Activated CD4-positive, alpha-beta memory T cell treated with anti-CD3 and anti-CD28 coated beads, Interleukin-2, amount 10 ng/mL, durations not matched to agents 7 days and 5 days (primary cell): ENCODE data around the gene TF. TPM values are rescaled to one million over a fixed set of nuclear protein-coding genes. Genes with fewer than 3 reads are reported as not detected.
"Not testable (repeated sequence)": the region's sequence is repeated elsewhere in the genome, so short reads cannot be mapped to it uniquely, and the experiment has no call there.

Experiments
- CTCF ChIA-PET: fragments of 350-600 bp; sonication (Branson Sonifier 250); formaldehyde crosslinking; loops from one replicate; lab custom pipeline; 2021; ENCODE audit warnings: antibody characterized with exemption, inconsistent platforms; lab: Charles Lee
- POLR2A ChIA-PET: fragments of 350-600 bp; sonication (Branson Sonifier 250); formaldehyde crosslinking; loops from one replicate; lab custom pipeline; 2021; ENCODE audit warnings: antibody characterized with exemption; lab: Charles Lee
- DNase-seq: peaks from one replicate; pipeline ENCODE4 v3.0.0-alpha.2; 2020
- H3K27ac Mint-ChIP-seq: one replicate; pipeline ENCODE4 v1.8.0; 2021; ENCODE audit warnings: mild to moderate bottlenecking, mixed read lengths
- H3K27me3 Mint-ChIP-seq: one replicate; pipeline ENCODE4 v1.8.0; 2021; ENCODE audit warnings: mixed read lengths
- H3K36me3 Mint-ChIP-seq: one replicate; pipeline ENCODE4 v1.8.0; 2021; ENCODE audit warnings: low read depth, mixed read lengths
- H3K4me1 Mint-ChIP-seq: one replicate; pipeline ENCODE4 v1.8.0; 2021; ENCODE audit warnings: mixed read lengths
- H3K4me3 Mint-ChIP-seq: one replicate; pipeline ENCODE4 v1.8.0; 2021; ENCODE audit warnings: mild to moderate bottlenecking, mixed read lengths
- H3K9me3 Mint-ChIP-seq: one replicate; pipeline ENCODE4 v1.8.0; 2021; ENCODE audit warnings: mixed read lengths
- total RNA-seq, 2 experiments: library from RNA; stranded (reverse); gene quantifications; one replicate each; pipeline ENCODE4 v1.2.3, GENCODE V29; 2021

Gene TF
- total RNA-seq, 2 experiments from 2014 or later, result 0.15 to 1.2 TPM

GRCh38 chr3:133762539-133762938 is 16.3 kb downstream of the TF start:
- Mint-ChIP-seq H3K36me3 (no peaks in the 10 kb centered on the region), H3K27ac (no peak overlapping the region), H3K4me3 (no peak overlapping the region), H3K9me3 (no peaks in the 10 kb centered on the region), H3K27me3 (peaks cover 23% of the 10 kb centered on the region), H3K4me1 (peaks cover 2% of the 10 kb centered on the region)
- POLR2A ChIA-PET, result no interaction called here
- no peak for DNase-seq
- CTCF ChIA-PET, result no interaction called here

GRCh38 chr3:133763797-133764683 is 17.8 kb downstream of the TF start:
- no peak overlapping the region for H3K27ac Mint-ChIP-seq
- H3K27me3 Mint-ChIP-seq, result peaks cover 27% of the 10 kb centered on the region
- H3K36me3 Mint-ChIP-seq, result no peaks in the 10 kb centered on the region
- DNase-seq, result no peak
- H3K4me1 Mint-ChIP-seq, result no peaks in the 10 kb centered on the region
- ChIA-PET CTCF (no interaction called here), POLR2A (no interaction called here)
- no peak overlapping the region for H3K4me3 Mint-ChIP-seq
- H3K9me3 Mint-ChIP-seq, result no peaks in the 10 kb centered on the region

- no peak for DNase-seq
- H3K4me1 Mint-ChIP-seq, result no peaks in the 10 kb centered on the region
- no peak overlapping the region for H3K4me3 Mint-ChIP-seq
- H3K36me3 Mint-ChIP-seq, result no peaks in the 10 kb centered on the region
- ChIA-PET POLR2A (no interaction called here), CTCF (no interaction called here)
- no peak overlapping the region for H3K27ac Mint-ChIP-seq
- peaks cover 27% of the 10 kb centered on the region for H3K27me3 Mint-ChIP-seq
- H3K9me3 Mint-ChIP-seq, result no peaks in the 10 kb centered on the region
Measured at GRCh38 chr3:133765256-133765655, 19.1 kb downstream of the TF start.

- Mint-ChIP-seq H3K36me3 (no peaks in the 10 kb centered on the region), H3K4me1 (no peaks in the 10 kb centered on the region), H3K4me3 (no peak overlapping the region), H3K27ac (no peak overlapping the region), H3K9me3 (no peaks in the 10 kb centered on the region), H3K27me3 (peaks cover 16% of the 10 kb centered on the region)
- DNase-seq, result no peak
- CTCF ChIA-PET, result interaction anchor here (1.6 kb wide), 1 partner anchor 51 kb away, joined by 8 read pairs; no protein-coding TSS in a partner anchor
- POLR2A ChIA-PET, result no interaction called here
Measured at GRCh38 chr3:133767607-133768006, 21.4 kb downstream of the TF start.

GRCh38 chr3:133769536-133769935 is 23.3 kb downstream of the TF start:
- no peak for DNase-seq
- no peaks in the 10 kb centered on the region for H3K9me3 Mint-ChIP-seq
- peaks cover 14% of the 10 kb centered on the region for H3K27me3 Mint-ChIP-seq
- ChIA-PET CTCF (no interaction called here), POLR2A (no interaction called here)
- no peak overlapping the region for H3K27ac Mint-ChIP-seq
- no peaks in the 10 kb centered on the region for H3K4me1 Mint-ChIP-seq
- H3K36me3 Mint-ChIP-seq, result no peaks in the 10 kb centered on the region
- no peak overlapping the region for H3K4me3 Mint-ChIP-seq

- no peak for DNase-seq
- H3K36me3 Mint-ChIP-seq, result no peaks in the 10 kb centered on the region
- H3K27me3 Mint-ChIP-seq, result no peaks in the 10 kb centered on the region
- no peaks in the 10 kb centered on the region for H3K4me1 Mint-ChIP-seq
- H3K9me3 Mint-ChIP-seq, result no peaks in the 10 kb centered on the region
- H3K27ac Mint-ChIP-seq, result no peak overlapping the region
- ChIA-PET CTCF (no interaction called here), POLR2A (no interaction called here)
- no peak overlapping the region for H3K4me3 Mint-ChIP-seq
Measured at GRCh38 chr3:133773732-133774131, 27.5 kb downstream of the TF start.

- Mint-ChIP-seq H3K27ac (no peak overlapping the region), H3K4me3 (no peak overlapping the region), H3K9me3 (no peaks in the 10 kb centered on the region), H3K4me1 (no peaks in the 10 kb centered on the region), H3K27me3 (peaks cover 7% of the 10 kb centered on the region), H3K36me3 (no peaks in the 10 kb centered on the region)
- POLR2A ChIA-PET, result no interaction called here
- CTCF ChIA-PET, result no interaction called here
- DNase-seq, result no peak
Measured at GRCh38 chr3:133775309-133775708, 29.1 kb downstream of the TF start.

- H3K27me3 Mint-ChIP-seq, result peaks cover 7% of the 10 kb centered on the region
- no peaks in the 10 kb centered on the region for H3K4me1 Mint-ChIP-seq
- H3K4me3 Mint-ChIP-seq, result no peak overlapping the region
- ChIA-PET CTCF (no interaction called here), POLR2A (no interaction called here)
- no peaks in the 10 kb centered on the region for H3K36me3 Mint-ChIP-seq
- no peak for DNase-seq
- H3K27ac Mint-ChIP-seq, result no peak overlapping the region
- no peaks in the 10 kb centered on the region for H3K9me3 Mint-ChIP-seq
Measured at GRCh38 chr3:133775835-133776234, 29.6 kb downstream of the TF start.

GRCh38 chr3:133776794-133777438 is 30.7 kb downstream of the TF start:
- H3K36me3 Mint-ChIP-seq, result no peaks in the 10 kb centered on the region
- POLR2A ChIA-PET, result no interaction called here

GRCh38 chr3:133777807-133778568 is 31.8 kb downstream of the TF start:
- peaks cover 10% of the 10 kb centered on the region for H3K27me3 Mint-ChIP-seq
- no peaks in the 10 kb centered on the region for H3K9me3 Mint-ChIP-seq
- H3K4me1 Mint-ChIP-seq, result no peaks in the 10 kb centered on the region
- no peak overlapping the region for H3K27ac Mint-ChIP-seq
- POLR2A ChIA-PET, result no interaction called here
- no peak overlapping the region for H3K4me3 Mint-ChIP-seq
- H3K36me3 Mint-ChIP-seq, result no peaks in the 10 kb centered on the region
- DNase-seq, result no peak
- CTCF ChIA-PET, result no interaction called here

More at GRCh38 chr3:133776794-133777438, 30.7 kb downstream of the TF start:
- Mint-ChIP-seq H3K27ac (no peak overlapping the region), H3K27me3 (peaks cover 7% of the 10 kb centered on the region), H3K4me3 (no peak overlapping the region), H3K9me3 (no peaks in the 10 kb centered on the region), H3K4me1 (no peaks in the 10 kb centered on the region)
- CTCF ChIA-PET, result no interaction called here
- DNase-seq, result no peak

GRCh38 chr3:133779626-133780203 is 33.5 kb downstream of the TF start:
- POLR2A ChIA-PET, result no interaction called here
- H3K27ac Mint-ChIP-seq, result no peak overlapping the region
- DNase-seq, result no peak
- CTCF ChIA-PET, result no interaction called here
- H3K27me3 Mint-ChIP-seq, result peaks cover 10% of the 10 kb centered on the region
- H3K4me3 Mint-ChIP-seq, result no peak overlapping the region
- H3K4me1 Mint-ChIP-seq, result no peaks in the 10 kb centered on the region
- no peaks in the 10 kb centered on the region for H3K36me3 Mint-ChIP-seq
- no peaks in the 10 kb centered on the region for H3K9me3 Mint-ChIP-seq

GRCh38 chr3:133780756-133781155 is 34.6 kb downstream of the TF start:
- H3K36me3 Mint-ChIP-seq, H3K9me3 Mint-ChIP-seq, H3K27me3 Mint-ChIP-seq, POLR2A ChIA-PET, H3K27ac Mint-ChIP-seq, H3K4me3 Mint-ChIP-seq, CTCF ChIA-PET, DNase-seq, H3K4me1 Mint-ChIP-seq: not testable (repeated sequence)

GRCh38 chr3:133781570-133781969 is 35.4 kb downstream of the TF start:
- DNase-seq, result no peak
- no peaks in the 10 kb centered on the region for H3K9me3 Mint-ChIP-seq
- no peak overlapping the region for H3K4me3 Mint-ChIP-seq
- ChIA-PET POLR2A (no interaction called here), CTCF (no interaction called here)
- H3K27ac Mint-ChIP-seq, result no peak overlapping the region
- peaks cover 10% of the 10 kb centered on the region for H3K27me3 Mint-ChIP-seq
- no peaks in the 10 kb centered on the region for H3K36me3 Mint-ChIP-seq
- H3K4me1 Mint-ChIP-seq, result no peaks in the 10 kb centered on the region
